HG03196 (cell line): ENCODE measurements around the gene PLCB1.

Source experiments
- ATAC-seq: cut with Tn5 transposase; IDR thresholded peaks from one replicate; pipeline ENCODE4 v1.9.1; 2021; ENCODE audit not compliant: unreplicated experiment

Gene PLCB1

GRCh38 chr20:8671370-8671961 lies 539.4 kb downstream of the PLCB1 start:
- ATAC-seq, result no peak

GRCh38 chr20:8673116-8673515 lies 541.0 kb downstream of the PLCB1 start:
- no peak for ATAC-seq

GRCh38 chr20:8675896-8676295 lies 543.8 kb downstream of the PLCB1 start:
- ATAC-seq, result no peak

- no peak for ATAC-seq
Observed at GRCh38 chr20:8678098-8678776, 546.2 kb downstream of the PLCB1 start.

- ATAC-seq, result no peak
Observed at GRCh38 chr20:8689337-8689736, 557.3 kb downstream of the PLCB1 start.

GRCh38 chr20:8690074-8690473 lies 558.0 kb downstream of the PLCB1 start:
- ATAC-seq, result no peak

- no peak for ATAC-seq
Observed at GRCh38 chr20:8693709-8694108, 561.6 kb downstream of the PLCB1 start.

GRCh38 chr20:8700756-8701155 lies 568.7 kb downstream of the PLCB1 start:
- no peak for ATAC-seq

- ATAC-seq, result no peak
Observed at GRCh38 chr20:8706961-8707700, 575.1 kb downstream of the PLCB1 start.

- ATAC-seq, result no peak
Observed at GRCh38 chr20:8709627-8710026, 577.6 kb downstream of the PLCB1 start.

GRCh38 chr20:8711501-8711900 lies 579.4 kb downstream of the PLCB1 start:
- no peak for ATAC-seq

GRCh38 chr20:8714206-8714605 lies 582.1 kb downstream of the PLCB1 start:
- ATAC-seq, result no peak

GRCh38 chr20:8718279-8718678 lies 586.2 kb downstream of the PLCB1 start:
- no peak for ATAC-seq

- no peak for ATAC-seq
Observed at GRCh38 chr20:8720089-8720488, 588.0 kb downstream of the PLCB1 start.

- no peak for ATAC-seq
Observed at GRCh38 chr20:8721098-8721497, 589.0 kb downstream of the PLCB1 start.

- ATAC-seq, result no peak
Observed at GRCh38 chr20:8722277-8722928, 590.3 kb downstream of the PLCB1 start.

- no peak for ATAC-seq
Observed at GRCh38 chr20:8723296-8723695, 591.2 kb downstream of the PLCB1 start.

GRCh38 chr20:8724884-8725283 lies 592.8 kb downstream of the PLCB1 start:
- no peak for ATAC-seq

GRCh38 chr20:8726460-8726859 lies 594.4 kb downstream of the PLCB1 start:
- no peak for ATAC-seq

GRCh38 chr20:8735014-8735413 lies 602.9 kb downstream of the PLCB1 start:
- no peak for ATAC-seq

- no peak for ATAC-seq
Observed at GRCh38 chr20:8735674-8736073, 603.6 kb downstream of the PLCB1 start.

GRCh38 chr20:8740265-8740664 lies 608.2 kb downstream of the PLCB1 start:
- ATAC-seq, result peak; percentile 67
